ENCODE results near the gene SMC3. TPM values are rescaled to one million over a fixed set of nuclear protein-coding genes. Genes with fewer than 3 reads are reported as not detected.
"Not testable (repeated sequence)": the region's sequence is repeated elsewhere in the genome, so short reads cannot be mapped to it uniquely, and the experiment has no call there.

SMC3 gene
- total RNA-seq, 6 experiments from 2014 or later: 9.9 to 14.0 (median 11.9) TPM

GRCh38 chr10:110636932-110637557 is 69.5 kb downstream of the SMC3 start:
- Histone ChIP-seq H3K4me3 (no peak overlapping the region), H3K36me3 (no peaks in the 10 kb centered on the region), H3K9me3 (no peaks in the 10 kb centered on the region), H3K27ac (no peak overlapping the region), H3K4me1 (no peaks in the 10 kb centered on the region), H3K27me3 (no peaks in the 10 kb centered on the region)
- ATAC-seq (no peak), DNase-seq (no peak)
- WGBS (ENCODE audit: insufficient coverage, low coverage, low lambda C conversion rate, missing lambda C conversion rate): 40% methylated on average over 2 of the region's 6 CpGs
- intact Hi-C loops (cut with DNase I): no loop called here
- no peak for TF ChIP-seq CTCF (IDR thresholded peaks at IDR 0.05)
- TF ChIP-seq POLR2A (IDR thresholded peaks at IDR 0.05): no peak

- Histone ChIP-seq H3K36me3 (no peaks in the 10 kb centered on the region), H3K9me3 (no peaks in the 10 kb centered on the region), H3K27ac (no peak overlapping the region), H3K4me3 (no peak overlapping the region), H3K27me3 (peaks cover 0 to 4% of the 10 kb centered on the region in 2 donors), H3K4me1 (no peaks in the 10 kb centered on the region)
- no peak for ATAC-seq
- intact Hi-C loops (cut with DNase I): no loop called here
- TF ChIP-seq POLR2A (IDR thresholded peaks at IDR 0.05) (no peak), CTCF (IDR thresholded peaks at IDR 0.05) (no peak)
- WGBS (ENCODE audit: insufficient coverage, low coverage, low lambda C conversion rate, missing lambda C conversion rate): 54% methylated on average over 9 of the region's 10 CpGs
- no peak for DNase-seq
These were observed 70.1 kb downstream of the SMC3 start for GRCh38 chr10:110637558-110638053.

DNA sequence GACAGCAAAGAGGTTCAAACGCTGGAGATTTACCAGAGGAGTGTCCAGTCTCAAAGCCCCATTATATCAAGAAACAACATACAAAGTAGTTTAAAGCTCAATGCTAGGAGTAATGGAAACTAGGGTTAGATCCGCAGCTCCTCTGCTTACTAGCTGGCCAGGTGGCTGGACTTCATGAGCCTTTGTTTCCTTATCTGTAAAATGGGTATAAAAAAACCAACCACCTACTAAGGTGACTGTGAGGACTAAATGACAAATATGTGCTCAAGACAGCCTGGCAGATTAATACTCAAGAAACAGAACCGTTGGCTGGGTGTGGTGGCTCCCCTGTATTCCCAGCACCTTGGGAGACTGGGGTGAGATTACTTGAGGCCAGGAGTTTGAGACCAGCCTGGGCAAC is 70.8 kb downstream of the SMC3 start:
- DNase-seq: no peak
- Histone ChIP-seq H3K4me3 (no peak overlapping the region), H3K36me3 (no peaks in the 10 kb centered on the region), H3K4me1 (peaks cover 0 to 4% (median 1%) of the 10 kb centered on the region in 4 donors), H3K27ac (no peak overlapping the region), H3K9me3 (no peaks in the 10 kb centered on the region), H3K27me3 (peaks cover 0 to 9% of the 10 kb centered on the region in 2 donors)
- 57% methylated on average over 2 of the region's 3 CpGs for WGBS (ENCODE audit: insufficient coverage, low coverage, low lambda C conversion rate, missing lambda C conversion rate)
- intact Hi-C loops (cut with DNase I): no loop called here
- no peak for TF ChIP-seq CTCF (IDR thresholded peaks at IDR 0.05)
- no peak for TF ChIP-seq POLR2A (IDR thresholded peaks at IDR 0.05)
- ATAC-seq: no peak

GRCh38 chr10:110639046-110639445 is 71.6 kb downstream of the SMC3 start:
- H3K27me3 ChIP-seq: peaks cover 0 to 15% of the 10 kb centered on the region in 2 donors
- DNase-seq; intact Hi-C loops (cut with DNase I); H3K36me3 ChIP-seq; H3K27ac ChIP-seq; ATAC-seq; H3K4me3 ChIP-seq; H3K9me3 ChIP-seq: not testable (repeated sequence)
- peaks cover 0 to 12% (median 3%) of the 10 kb centered on the region in 4 donors for H3K4me1 ChIP-seq
- 92% methylated on average over 6 of the region's 6 CpGs for WGBS (ENCODE audit: insufficient coverage, low coverage, low lambda C conversion rate, missing lambda C conversion rate)

GRCh38 chr10:110639858-110640257 is 72.4 kb downstream of the SMC3 start:
- H3K27me3 ChIP-seq: peaks cover 0 to 22% of the 10 kb centered on the region in 2 donors
- 94% methylated on average over 2 of the region's 6 CpGs for WGBS (ENCODE audit: insufficient coverage, low coverage, low lambda C conversion rate, missing lambda C conversion rate)
- peaks cover 0 to 16% (median 3%) of the 10 kb centered on the region in 4 donors for H3K4me1 ChIP-seq
- H3K36me3 ChIP-seq; H3K27ac ChIP-seq; H3K4me3 ChIP-seq; H3K9me3 ChIP-seq; ATAC-seq; intact Hi-C loops (cut with DNase I); DNase-seq: not testable (repeated sequence)

All from right lobe of liver (tissue), 6 donors.